Fibroblast of skin of right biceps (primary cell): ENCODE measurements around the gene TRIO.
A peak's percentile ranks its signal among the peaks of the same experiment; 100 is the strongest.

Experiments used
- DNase-seq: peaks from one replicate; pipeline ENCODE4 v3.0.0-alpha.2; 2013

The TRIO gene

DNA sequence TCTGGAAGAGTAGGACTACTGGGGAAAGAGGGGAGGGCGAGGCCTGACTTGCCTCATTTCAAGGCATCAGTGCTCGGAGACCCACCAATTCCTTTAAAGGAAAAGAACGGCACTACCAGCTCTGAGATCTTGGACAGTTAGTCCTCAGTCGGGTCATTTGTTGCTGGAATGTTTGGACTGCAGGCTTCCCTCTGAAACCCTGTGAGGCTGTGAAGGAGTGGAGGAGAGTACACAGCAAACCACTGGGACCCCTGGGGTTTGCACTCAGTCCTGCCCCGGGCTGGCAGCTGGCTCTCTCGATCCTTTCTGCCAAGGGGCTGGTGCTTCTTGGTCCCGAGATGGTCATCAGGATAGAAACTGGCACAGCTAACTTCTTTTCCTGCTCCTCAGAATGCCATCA, 194.5 kb downstream of the TRIO start:
- no peak for DNase-seq

DNA sequence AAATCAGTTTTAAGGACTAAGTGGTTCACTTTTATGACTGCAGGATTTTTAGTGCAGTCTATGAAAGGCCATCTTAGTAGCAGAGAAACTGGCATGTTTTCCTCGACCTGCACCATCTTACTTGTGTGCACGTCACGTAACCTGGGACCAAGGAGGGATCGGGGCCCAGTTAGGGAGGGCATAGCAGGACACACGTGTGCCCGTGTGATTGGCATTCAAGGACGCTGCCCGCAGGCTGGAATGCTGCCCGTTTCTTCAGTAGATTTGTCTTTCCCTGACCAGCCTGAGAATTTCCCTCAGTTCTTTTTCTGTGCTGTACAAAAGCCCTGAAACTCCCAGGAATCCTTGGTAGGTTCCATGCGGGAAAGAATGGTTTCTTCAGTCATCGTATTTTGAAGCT, 196.3 kb downstream of the TRIO start:
- no peak for DNase-seq

DNA sequence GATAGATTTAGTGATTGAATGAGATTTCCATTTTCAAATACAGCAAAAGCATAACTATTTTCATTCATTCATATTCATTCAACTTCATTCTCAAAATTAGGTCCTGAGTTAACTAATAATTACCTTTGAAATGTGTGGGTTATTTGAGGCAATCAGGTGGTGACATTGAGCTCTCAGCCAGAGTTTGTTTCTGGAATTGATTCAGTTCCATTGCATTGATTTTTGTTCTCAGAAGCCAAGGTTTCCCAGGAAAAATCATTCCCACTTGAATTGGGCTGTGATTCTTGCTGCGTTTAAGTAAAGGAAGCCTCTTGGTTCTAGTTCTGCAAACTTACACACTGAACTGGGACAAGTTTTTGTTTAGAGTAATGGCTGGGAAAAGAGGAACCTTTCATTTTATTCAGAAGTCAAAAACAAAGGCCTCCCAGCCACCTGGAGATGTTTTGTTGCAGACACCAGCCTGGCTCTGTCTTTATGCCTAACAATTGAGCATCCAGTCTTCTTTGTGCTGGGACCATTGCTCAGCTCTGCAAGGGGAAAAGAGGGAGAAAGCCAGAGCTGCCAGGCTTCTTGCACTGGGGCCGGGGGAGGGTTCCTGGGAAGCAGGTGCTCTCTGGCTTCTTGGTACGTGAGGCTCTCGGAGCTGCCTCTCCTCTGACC, 198.6 kb downstream of the TRIO start:
- DNase-seq, result no peak

DNA sequence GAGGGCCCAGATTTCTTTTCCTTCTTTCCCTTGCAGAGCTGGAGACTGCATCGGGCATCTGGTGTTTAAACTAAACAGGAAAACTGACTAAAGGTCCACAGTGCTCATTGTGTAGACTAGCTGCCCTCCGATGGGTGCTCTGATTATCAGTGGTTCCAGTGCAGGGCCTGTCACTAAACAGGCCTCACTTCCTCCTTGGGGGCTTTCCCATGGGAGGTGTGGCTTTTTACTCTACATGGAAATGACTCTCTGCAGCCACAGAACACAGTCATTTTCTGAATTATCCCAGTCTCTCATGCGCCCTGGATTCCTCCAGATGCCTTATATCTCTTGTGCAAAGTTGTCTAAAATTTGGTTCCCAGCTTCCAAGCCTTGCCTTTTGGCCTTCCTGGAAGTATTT, 199.2 kb downstream of the TRIO start:
- peak; percentile 44 for DNase-seq

DNA sequence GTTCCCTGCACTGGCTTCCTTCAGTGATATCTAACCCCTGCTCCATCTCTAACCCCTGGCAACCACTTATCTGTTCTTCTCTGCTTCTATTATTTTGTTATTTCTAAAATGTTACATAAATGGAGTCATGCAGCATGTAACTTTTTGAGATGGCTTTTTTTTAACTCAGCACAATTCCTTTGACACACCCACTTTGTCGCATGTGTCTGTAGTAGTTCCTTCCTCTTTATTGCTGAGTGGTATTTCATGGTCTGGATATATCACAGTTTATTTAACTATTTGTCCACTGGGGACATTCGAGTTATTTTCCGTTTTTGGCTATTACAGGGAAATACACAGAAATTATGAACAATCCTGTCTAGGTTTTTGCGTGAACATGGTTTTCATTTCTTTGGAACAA, 200.2 kb downstream of the TRIO start:
- DNase-seq, result no peak

DNA sequence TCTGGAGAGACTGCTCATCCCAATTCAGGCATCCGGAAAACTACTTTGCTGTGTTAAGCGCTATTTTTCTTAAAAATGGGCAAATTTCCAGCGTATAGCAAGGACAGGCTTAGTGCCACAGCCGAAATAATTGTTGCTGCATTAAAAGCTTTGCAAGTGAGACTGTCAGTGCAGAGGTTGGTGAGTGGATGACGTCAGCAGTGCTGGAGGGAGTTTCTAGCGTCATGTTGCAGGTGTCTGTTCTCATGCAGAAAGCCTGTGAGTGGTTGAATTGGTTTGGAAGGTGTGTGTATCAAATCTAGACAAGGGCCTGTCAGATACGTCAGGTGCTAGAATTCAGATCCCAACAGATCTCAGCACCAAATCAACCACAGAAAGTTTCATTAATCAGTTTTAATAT, 204.4 kb downstream of the TRIO start:
- DNase-seq, result no peak

DNA sequence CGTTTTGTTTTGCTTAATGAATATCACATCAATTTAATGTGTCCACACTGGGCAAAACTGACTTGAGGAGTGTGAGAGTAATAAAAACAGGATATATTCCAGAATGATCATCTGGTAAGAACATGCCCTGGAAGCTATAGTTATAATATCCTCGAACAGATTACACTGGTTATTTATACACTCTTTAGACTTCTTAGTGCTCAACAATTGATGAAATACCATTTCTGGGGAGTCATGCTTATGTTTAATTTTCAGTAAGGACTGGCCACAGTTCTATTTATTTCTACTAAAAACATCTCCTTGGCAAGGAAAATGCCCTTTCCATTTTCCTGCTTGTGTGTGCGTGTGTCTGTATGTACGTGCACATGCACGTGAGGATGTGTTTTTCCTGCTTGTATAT, 205.0 kb downstream of the TRIO start:
- no peak for DNase-seq

DNA sequence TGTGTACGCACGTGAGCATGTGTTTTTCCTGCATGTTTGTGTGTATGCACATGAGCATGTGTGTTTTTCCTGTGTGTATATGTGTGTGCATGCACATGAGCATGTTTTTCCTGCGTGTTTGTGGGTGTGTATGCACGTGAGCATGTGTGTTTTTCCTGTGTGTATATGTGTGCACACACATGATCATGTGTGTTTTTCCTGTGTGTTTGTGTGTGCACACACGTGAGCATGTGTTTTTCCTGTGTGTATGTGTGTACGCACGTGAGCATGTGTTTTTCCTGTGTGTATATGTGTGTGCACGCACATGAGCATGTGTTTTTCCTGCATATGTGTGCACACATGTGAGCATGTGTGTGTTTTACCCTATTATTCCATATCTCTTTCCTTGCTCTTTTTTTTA, 205.9 kb downstream of the TRIO start:
- no peak for DNase-seq

DNA sequence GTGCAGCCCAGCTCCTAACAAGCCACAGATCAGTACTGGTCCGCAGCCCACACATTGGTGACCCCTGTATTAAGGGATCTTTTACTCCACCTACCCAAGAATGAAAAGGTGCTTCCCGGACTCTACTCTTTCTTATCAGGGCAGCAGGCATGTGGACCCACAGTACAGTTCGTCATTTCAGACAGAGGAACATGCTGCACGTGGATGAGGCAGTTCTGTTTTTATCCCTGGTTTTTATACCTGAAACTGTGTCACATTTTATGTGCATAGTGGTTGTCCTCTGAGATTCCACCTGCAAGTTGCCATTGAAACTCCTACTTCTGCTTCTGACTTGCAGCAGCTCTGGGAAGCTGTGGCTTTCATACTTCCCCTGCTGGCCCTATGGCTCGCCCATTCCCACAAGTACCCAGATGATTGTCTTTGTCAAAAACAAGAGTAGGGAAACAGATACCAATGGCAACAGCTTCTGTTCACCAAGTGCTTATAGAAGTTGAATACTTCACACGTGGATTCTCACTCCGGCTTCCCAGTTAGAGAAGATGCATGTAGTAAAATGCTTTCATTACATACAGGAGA, 208.0 kb downstream of the TRIO start:
- no peak for DNase-seq

DNA sequence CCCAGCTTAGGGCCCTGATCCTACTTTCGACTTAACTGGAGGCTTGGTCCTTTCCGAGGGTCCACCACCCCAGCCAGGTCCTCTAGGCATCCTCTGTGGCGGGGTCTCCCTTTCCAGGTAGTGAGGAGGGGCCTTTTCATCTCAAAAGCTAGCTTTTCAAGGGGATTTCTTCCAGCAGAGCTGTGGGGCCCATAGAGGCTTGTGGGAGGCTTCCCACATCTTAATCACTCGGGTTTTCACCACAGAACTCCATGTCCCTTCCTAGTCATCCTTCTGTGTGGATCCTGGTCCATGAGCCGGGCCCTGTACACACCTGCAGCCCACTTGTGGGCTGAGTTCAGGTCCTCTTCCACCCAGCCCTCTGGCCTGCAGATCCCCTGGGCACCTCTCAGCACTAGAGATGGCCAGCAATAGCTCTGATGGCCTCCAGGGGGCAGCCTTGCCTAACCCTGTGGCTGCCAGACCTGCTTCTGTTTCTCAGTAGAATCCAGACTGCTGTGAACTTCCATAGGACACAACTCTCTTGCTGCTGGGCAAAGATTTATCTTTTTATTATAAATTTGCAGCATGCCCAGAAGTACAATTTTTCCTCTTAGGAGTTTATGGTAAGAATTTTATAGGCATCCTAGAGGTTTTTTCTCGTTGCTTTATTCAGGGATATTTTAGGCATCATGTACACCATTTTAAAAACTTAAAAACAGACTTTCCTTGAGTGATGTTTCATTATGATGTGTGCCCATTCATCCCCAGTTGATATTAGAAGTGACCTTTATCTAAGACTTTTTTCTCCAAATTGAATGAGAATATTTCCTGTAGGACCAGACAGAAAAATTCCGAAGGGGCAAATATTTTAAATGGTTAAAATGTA, 208.9 kb downstream of the TRIO start:
- DNase-seq, result peak; percentile 55

DNA sequence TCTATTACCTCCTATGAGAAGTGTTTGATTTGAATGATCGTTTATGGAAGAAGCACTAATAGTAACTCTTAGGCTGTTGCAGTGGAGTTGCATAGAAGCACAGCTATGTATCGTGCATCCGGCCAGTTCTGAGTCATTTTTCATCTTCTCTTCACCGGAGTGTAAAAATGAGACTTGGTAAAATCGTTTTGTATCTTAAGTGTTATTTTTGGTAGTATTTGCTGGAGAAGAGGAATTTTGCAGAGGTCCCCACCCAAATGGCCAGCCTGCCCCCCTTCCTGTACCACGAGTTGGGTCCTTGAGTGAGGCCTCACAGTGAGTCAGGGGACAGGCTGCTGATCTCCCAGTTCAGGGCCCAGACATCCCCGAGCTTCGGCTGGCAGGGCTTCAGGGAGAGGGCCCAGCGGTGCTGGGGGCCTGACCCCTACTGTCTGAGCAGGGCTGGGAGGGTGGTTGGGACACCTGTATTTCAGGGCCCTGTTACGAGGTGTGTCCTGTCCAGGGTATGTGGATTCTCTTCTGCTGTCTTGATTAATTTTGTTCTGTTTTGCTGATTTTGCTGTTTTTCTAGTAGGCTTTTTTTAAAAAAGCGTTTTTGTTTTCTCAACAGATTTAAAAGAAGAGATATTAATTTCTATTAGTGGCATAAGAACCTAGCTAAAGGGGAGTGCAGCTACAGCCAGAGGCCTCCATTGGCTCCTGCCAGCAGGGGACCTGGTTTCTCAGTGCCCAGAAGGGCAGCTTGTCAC, 210.8 kb downstream of the TRIO start:
- peak; percentile 21 for DNase-seq

DNA sequence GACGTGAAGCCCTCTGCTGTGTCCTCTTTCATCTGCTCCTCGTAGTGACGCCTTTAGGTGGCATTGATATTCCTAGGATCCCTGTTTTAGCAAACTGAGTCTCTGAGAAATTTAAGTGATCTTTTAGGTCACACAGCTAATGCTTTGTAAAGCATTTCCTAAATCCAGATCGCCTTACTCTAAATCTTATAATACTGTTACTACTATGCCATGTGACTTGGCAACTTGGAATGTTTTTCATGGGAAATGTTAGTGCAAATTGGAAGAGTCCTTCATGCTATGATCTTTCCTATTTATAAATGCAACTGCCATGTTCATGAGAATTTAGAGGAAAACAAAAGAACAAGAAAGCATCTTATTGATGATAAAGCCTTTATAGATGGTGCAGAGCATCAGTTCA, 212.2 kb downstream of the TRIO start:
- DNase-seq, result no peak

DNA sequence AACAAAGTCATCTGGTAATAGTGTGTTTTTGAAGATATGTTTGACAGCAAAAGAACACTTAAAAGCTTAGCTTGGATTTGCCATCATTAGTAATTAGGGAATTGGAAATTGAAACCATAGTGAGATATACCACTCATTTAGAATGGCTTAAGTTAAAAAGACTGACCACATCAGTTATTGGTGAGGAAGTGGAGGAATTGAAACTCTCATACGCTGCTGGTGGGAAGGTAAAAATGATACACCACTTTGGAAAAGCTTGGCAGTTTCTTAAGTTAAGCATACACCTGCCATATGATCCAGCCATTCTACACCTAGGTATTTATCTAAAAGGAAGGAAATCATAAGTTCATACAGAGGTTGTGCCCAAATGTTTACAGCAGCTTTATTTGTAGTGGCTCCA, 213.2 kb downstream of the TRIO start:
- no peak for DNase-seq

DNA sequence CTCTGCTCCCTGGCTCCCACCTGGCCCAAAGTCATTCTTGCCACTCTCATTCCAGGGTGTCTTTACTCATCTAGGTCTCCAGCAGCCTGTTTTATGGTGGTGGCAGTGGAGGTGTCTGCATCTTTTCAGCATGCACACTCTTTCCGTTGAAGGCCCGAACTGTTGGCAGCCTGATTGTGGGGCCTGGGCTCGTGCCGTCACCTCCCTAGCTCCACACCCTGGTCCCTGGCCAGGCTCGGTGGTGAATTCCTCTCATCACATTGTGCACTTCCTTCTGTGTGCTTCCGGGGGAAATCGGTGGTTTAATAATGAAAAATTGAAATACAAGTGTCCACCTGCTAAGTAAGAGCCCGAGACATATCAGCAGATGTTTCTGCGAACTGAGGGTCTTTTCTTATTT, 214.3 kb downstream of the TRIO start:
- DNase-seq, result no peak

DNA sequence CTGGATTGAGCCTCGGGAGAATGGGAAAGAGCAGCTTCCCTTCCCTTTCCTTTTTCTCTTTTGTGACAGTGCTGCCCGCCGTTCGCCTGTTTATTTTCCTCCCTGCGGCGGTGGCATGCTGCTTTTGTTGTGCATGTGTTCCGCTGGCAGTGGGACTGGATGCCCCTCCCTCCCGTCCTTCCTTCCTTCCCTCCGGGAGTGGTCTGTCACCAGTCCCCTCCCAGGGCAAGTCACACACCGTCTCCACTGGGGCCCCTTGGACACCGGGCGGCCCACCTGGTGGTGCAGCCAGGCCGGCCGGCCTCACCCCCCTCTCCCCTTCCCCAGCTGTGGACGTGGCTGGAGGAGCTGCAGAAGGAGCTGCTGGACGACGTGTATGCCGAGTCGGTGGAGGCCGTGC, 214.7 kb downstream of the TRIO start:
- no peak for DNase-seq

DNA sequence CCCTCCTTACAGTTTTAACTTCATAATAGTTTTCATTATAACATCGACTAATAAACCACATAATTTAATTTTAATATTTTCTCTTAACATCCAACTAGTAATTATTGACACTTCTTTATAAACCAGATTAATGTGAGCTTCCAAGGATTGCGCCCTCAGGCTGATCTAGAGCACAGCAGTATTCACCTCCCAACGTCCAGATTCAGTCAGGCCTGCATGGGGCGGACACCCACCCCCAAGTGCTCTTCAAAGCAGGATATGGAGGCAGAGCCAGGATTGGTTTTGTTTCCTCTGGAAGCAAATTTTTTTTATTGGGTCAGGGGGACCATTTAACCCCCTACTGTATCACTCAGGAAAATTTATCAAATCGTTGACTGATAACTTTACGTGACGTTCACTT, 215.4 kb downstream of the TRIO start:
- no peak for DNase-seq

DNA sequence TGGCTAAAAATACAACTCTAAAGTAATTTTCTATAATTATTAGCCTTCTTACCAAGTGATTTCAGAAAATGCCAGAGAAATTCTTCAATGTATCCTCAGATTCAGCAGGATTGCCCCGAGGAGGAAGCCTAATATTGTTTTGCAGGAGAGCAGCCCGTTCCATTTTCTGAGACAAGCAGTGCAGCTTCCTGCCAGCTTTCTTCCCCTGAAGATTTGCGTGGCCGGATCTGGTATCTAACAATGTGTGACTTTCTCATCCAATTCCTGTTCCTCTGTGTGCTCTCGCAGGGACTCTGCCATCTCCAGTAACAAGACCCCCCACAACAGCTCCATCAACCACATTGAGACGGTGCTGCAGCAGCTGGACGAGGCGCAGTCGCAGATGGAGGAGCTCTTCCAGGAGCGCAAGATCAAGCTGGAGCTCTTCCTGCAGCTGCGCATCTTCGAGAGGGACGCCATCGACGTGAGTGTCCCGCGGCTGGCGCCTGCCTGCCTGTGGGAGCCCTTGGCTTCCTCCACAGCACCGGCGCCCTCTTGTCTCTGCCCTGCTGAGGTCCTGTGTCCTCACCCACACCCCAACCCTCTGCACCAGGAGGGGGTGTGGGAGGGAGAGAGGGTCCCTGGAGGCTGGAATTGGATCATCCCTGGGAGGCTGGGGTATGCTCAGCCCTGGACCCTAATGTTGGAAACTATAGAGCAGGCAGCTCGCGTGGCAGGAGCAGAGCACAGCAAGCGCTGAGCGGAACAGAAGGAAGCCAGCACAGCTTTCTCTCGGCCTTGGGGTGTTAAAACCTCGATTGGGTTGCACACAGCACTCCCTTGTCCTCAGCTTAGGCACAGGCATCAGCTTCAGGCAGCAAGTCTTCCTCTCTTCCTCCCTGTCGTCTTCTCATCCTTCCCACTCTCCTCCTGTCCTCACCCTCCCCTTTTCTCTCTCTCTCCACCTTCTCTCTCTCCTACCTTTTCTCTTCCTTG, 216.2 kb downstream of the TRIO start:
- no peak for DNase-seq

DNA sequence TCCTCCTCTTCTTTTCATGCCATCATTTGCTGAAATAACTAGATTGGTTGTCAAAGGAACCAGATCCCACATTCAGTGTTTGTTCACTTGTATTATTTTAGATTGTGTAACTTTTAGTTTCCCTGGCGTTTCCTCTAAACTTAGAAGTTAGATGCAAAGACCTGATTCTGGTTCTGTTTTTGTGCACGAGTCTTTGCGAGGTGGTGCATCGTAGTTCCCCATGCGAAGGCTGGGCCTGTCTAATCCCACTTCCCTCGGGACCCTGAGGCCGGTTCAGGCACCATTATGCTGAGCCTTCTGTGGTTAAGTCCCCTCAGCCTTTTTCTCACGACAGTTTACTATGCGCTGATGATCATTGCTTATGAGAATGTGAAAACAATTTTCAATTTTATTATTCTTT, 219.3 kb downstream of the TRIO start:
- DNase-seq, result no peak

DNA sequence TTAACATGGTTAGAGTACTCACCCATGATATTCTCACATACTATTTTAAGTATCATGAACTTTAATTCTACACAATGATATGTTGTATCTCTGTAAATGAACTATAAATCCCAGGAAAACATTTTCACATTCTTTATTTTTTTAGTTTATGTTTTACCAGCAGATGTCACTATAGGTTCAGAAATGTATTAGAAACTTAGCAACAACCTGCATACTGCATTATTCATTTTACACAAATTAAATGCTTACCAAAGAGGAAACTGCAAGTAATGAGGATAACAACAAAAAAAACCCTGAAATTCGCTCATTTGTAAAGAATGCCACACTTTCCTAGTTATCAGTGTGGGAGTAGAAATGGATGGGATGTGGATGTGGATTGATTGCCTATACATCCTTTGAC, 221.0 kb downstream of the TRIO start:
- no peak for DNase-seq

DNA sequence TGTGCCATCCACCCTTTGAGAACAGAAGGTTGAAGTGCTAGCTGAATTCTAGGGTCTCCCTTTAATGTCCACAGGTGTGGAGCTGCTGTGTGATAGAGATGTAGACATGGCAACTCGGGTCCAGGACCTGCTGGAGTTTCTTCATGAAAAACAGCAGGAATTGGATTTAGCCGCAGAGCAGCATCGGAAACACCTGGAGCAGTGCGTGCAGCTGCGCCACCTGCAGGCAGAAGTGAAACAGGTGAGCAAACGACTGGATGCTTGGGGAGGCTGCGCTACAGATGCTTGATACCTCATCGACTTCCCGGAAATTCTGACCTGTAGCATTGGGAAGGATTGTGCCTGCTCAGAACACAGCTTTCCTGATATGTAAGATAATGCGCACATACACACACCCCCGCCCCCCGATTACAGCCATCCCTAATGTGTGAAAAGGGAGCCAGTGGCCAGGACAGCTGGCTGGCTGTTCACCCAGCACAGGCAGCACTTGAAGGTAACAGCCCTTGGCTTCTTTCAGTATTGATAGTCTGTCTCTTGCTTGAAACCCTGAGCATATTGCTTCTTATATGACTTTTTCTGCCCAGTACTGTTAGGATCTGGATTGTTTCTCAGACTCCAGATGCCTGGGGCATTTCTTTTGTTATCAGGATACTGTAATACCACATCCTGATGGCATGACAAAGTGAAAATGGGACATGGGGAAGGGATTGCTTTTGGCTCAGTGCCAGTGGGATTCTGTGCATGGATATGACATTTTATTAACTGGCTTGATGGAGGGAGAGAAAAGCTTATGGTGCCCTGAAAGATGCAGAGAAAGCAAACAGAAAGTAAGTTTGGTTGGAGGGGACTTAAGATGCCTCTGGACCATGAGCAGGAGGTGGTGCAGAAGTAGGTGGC, 221.7 kb downstream of the TRIO start:
- DNase-seq, result no peak

DNA sequence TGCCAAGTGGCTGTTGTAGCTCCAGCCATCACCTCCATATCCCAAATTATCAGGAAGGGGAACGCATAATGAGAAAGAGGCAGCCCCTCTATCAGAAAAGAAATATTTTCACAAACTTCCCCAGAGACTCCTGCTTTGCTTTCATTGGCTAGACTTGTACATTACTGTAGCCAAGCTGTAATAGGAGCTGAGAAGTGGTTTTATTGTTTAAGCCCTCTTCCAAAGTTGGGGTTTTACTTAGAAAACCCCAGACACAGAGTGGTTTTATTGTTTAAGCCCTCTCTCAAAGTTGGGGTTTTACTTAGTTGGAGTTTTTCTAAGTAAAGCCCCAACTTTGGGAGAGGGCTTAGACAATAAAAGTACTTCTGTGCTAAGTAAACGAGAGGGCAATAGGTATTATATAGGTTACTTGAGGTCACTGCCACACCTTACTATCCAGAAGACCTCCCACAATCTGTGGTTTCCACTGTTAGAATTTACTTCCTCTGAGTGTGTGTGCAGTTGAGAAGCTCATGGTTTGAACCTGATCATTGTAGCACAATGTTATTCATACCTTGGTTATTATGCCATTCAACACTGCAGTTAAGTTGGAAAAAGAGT, 222.8 kb downstream of the TRIO start:
- peak; percentile 28 for DNase-seq
